ENCODE results near the gene GNAI1.

Gene GNAI1

DNA sequence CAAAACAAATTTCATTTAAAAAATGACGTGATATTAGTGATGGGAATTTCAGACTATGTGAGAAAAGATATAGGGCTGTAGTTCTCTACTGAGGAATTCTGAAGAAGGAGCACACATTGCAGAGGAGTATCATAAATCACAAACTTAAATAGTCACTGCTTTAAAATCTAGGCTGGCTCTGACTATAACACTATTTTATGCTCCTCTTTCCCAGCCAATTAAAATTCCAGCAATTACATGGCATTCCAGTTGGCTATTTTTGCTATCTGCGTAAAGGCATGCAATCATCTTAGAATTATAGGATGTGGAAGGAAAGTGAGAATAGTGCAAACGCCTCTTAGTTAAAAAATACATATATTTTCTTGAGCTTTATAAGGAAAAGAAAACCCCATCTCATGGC lies 123.1 kb downstream of the GNAI1 start:
- DNase-seq = no peak

DNA sequence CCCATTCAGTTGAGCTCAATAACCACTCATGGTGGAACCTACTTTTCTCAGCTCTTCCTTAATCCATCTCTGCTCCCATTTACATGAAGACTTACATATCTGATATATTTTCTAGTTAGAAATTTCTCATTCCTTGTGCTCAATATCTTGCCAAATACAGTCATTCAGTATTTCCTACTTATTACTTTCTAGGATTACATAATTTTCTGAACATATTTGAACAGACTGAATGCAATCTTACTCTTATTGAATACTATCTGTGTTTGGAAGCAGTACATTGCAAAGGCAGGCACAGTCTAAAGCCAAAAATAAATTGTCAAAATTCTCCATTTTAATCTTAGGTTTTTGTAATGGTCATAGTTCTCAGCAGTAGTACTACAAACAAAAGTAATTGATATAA lies 126.0 kb downstream of the GNAI1 start:
- DNase-seq = no peak

DNA sequence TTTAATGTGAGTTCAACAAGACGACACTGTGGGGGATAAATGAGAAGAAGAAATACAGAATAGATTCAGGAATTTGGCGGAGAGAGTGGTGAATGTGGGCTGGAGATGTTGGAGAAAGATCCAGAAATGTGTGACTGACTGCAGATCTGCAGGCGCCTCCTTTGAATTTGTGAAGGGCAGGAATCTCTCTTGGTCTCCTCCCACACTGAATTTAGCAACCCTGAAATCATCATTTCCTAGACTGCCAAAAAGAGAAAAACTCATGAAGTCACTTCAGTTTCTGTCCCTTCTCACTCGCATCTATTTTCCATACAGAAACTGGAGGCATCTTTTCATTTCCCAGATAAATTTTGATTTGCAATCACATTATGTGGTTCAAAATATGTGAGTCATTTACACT lies 128.7 kb downstream of the GNAI1 start:
- DNase-seq = no peak

DNA sequence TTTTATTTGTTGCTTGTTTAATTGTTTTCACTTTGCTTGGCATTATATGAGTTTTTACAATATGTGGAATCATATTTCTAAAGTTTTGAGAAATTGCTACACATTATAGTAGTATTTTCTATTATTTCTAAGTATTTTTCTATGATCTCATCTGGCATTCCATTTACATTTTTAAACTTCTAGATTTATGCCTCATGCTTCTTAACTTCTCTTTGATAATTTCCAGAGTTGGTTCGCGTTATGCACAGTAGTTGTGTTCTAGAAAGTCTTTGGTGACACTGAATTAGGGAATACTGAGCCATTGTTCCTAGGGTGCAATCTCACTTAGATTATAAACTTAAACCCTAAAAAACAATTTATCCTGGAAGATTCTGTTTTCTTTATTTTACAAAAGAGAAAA lies 129.2 kb downstream of the GNAI1 start:
- no peak for DNase-seq

DNA sequence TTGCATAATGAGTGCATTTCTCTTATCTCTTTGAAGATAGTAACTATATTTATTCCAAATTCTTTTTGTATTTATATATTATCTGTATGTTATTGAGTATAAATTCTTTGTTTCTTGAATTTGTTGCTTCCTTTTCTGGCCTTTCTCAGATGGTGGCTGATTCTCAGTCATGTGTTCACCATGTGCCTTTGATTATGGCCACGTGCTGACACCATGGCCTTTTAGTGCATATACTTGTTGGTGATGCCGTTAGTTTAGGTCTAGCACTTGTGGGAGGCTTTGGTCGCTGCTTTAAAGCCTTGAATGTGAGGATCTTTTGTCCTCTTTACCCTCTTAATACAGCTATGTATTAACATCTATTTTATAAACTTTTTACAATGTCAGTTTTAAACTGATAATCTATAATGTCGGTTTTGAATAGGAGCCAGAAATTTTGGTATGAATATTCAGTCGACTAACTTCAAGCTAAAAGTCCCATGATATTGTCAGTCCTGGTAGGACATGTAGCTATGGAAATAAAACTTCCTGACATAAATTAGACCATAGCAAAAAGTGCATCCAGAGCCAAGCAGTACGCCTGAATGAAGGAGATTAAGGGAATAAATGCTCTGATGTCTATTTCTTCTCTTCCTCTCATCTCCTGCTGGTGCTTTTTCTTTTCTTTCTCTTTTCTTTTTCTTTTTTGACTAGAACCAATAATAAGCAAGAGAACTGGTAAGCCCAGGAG lies 130.3 kb downstream of the GNAI1 start:
- no peak for DNase-seq

DNA sequence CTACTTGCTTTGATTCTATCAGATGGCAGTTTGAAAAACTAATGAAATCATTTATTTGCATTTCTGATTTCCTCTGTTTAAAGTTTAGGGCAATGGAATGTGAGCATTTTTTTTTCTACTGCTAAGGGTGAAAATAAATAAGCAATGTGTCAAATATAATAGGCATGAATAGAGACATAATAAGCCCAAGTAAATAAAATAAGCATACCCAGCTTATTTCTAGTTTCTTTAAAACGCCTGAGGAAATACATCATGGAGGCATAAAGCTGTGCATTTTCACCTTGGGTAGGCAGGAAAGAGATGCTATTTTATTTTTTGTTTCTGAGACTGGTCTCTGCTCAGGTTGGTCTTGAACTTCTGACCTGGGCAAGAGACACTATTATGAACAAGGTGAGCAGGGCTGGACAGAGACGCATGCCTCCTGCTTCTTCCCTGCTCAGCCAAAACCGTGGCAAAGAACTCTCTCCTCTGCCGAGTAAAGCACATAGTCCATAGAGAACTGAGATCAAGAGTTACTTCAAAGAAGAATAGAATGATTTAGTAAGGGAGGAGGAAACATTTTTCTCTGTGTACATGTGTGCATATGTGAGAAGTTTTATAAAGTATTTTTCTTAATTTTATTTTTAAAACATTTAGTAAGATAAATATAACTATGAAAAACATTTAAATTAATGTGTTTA lies 138.1 kb downstream of the GNAI1 start:
- no peak for DNase-seq

DNA sequence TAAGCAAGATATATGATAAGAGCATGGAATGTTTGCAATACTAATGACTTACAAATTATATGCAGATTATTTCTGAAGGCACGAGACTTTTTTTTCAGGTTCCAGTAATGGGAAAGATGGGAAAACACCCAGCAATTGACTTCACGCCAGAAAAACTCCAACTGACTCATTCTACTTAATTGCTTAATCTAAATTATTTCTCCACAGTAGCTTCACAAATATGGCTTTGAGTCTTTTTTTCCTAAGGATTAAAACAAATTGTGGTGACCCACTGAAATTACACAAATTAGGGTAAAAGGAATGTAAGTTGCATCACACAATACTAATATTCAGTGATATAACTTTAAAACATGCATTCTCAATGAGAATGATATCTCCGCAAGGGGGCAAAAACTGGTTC lies 138.7 kb downstream of the GNAI1 start:
- no peak for DNase-seq

DNA sequence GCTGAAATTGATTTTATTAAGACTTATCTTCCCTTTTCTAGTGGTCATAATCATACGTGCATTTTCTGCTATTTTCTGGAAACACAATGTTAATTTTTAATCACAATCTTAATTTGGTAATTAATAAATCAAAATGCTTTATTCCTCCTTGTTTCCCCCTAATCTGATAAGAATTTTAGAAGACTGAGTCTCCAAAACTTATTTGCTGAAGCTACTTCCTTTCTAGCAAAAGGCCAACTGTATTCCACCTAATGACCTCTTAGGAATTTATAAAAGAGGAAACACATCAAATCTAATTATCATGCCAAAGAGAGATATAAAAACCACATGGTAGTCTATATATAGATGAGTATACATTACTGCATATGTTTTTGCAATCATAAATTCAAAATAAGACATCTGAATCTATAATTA lies 140.6 kb downstream of the GNAI1 start:
- no peak for DNase-seq

Data from CD4-positive, alpha-beta T cell treated with Interleukin-4 for 4 hours (primary cell).